H1 (cell line): ENCODE data around the gene KAZALD1.
A peak's percentile ranks its signal among the peaks of the same experiment; 100 is the strongest.

Experiments used
- ATF3 ChIP-seq: IDR thresholded peaks from 2 replicates; pipeline ENCODE4 v1.6.1; 2011; ENCODE audit warnings: low read depth, mild to moderate bottlenecking, low read length; ENCODE audit not compliant: insufficient read depth
- CTCF ChIP-seq, 3 experiments: IDR thresholded peaks; 1 replicate in 2 of 3; 2 replicates in 1 of 3; pipeline versions ENCODE4 v1.5.1 to v1.6.1; 2011; ENCODE audit warnings: low read length in 3 of 3, mild to moderate bottlenecking in 3 of 3, inconsistent platforms in 2 of 3, low read depth in 1 of 3, moderate library complexity in 1 of 3; ENCODE audit not compliant: insufficient read depth in 1 of 3; ENCODE audit errors: control extremely low read depth in 1 of 3
- EZH2 ChIP-seq: fragments of 200-600 bp; sonication (generic); IDR thresholded peaks from 2 replicates; pipeline ENCODE4 v1.7.1; 2012; ENCODE audit warnings: low read depth, mild to moderate bottlenecking, moderate library complexity, low read length, inconsistent platforms; ENCODE audit not compliant: severe bottlenecking
- HDAC2 ChIP-seq, 2 experiments: fragments of 300-600 bp in 1 of 2; sonication (generic) in 1 of 2; IDR thresholded peaks; 2 replicates each; pipeline ENCODE4 v1.6.1; 2011 to 2012; ENCODE audit warnings: low read depth in 2 of 2, low read length in 2 of 2, mild to moderate bottlenecking in 2 of 2, moderate library complexity in 2 of 2, borderline replicate concordance in 1 of 2, inconsistent platforms in 1 of 2
- HDAC6 ChIP-seq: IDR thresholded peaks from one replicate; pipeline ENCODE4 v1.7.1; 2012; ENCODE audit warnings: low read depth, mild to moderate bottlenecking, inconsistent platforms, low read length, moderate library complexity
- MAX ChIP-seq: IDR thresholded peaks from 2 replicates; pipeline ENCODE4 v1.6.1; 2012; ENCODE audit warnings: inconsistent platforms
- POLR2A ChIP-seq, 2 experiments: IDR thresholded peaks; 1 replicate in 1 of 2; 2 replicates in 1 of 2; pipeline ENCODE4 v1.6.1; 2011; ENCODE audit warnings: low read depth in 2 of 2, low read length in 2 of 2, mild to moderate bottlenecking in 2 of 2; ENCODE audit errors: control extremely low read depth in 1 of 2
- POLR2AphosphoS5 ChIP-seq: IDR thresholded peaks from 2 replicates; pipeline ENCODE4 v1.6.1; 2011; ENCODE audit warnings: low read depth, low read length
- RNF2 ChIP-seq: fragments of 200-900, 300-1000 bp; sonication (generic); IDR thresholded peaks from 2 replicates; pipeline ENCODE4 v1.7.1; 2016; ENCODE audit warnings: borderline replicate concordance, low read depth, mild to moderate bottlenecking, antibody characterized with exemption, low read length; ENCODE audit not compliant: poor library complexity, severe bottlenecking; ENCODE audit errors: missing control alignments
- TEAD4 ChIP-seq: IDR thresholded peaks from 2 replicates; pipeline ENCODE4 v1.6.1; 2012; ENCODE audit warnings: low read depth, low read length, inconsistent platforms, mixed read lengths
- USF2 ChIP-seq: IDR thresholded peaks from 2 replicates; pipeline ENCODE4 v1.6.1; 2011; ENCODE audit warnings: low read length, improper control_type of control experiment

GRCh38 chr10:101050208-101051069 is 11.3 kb upstream of the KAZALD1 start:
- TF ChIP-seq CTCF (IDR thresholded peaks at IDR 0.05; ENCODE audit: control extremely low read depth in 1 of 3, insufficient read depth in 1 of 3, low read depth in 1 of 3, low read length in 3 of 3) (peak; percentile 73 to 95 (median 84)), EZH2 (peak; percentile 72), MAX (peak; percentile 91), POLR2A (IDR thresholded peaks at IDR 0.05; ENCODE audit: control extremely low read depth in 1 of 2, low read depth in 2 of 2, low read length in 2 of 2) (no peak), RNF2 (no peak), POLR2AphosphoS5 (no peak), ATF3 (no peak), USF2 (no peak), HDAC2 (IDR thresholded peaks at IDR 0.05; ENCODE audit: borderline replicate concordance in 1 of 2, low read depth in 2 of 2, low read length in 2 of 2) (no peak), HDAC6 (no peak), TEAD4 (no peak)
